ENCODE measurements around the gene SF3B2.

DNA sequence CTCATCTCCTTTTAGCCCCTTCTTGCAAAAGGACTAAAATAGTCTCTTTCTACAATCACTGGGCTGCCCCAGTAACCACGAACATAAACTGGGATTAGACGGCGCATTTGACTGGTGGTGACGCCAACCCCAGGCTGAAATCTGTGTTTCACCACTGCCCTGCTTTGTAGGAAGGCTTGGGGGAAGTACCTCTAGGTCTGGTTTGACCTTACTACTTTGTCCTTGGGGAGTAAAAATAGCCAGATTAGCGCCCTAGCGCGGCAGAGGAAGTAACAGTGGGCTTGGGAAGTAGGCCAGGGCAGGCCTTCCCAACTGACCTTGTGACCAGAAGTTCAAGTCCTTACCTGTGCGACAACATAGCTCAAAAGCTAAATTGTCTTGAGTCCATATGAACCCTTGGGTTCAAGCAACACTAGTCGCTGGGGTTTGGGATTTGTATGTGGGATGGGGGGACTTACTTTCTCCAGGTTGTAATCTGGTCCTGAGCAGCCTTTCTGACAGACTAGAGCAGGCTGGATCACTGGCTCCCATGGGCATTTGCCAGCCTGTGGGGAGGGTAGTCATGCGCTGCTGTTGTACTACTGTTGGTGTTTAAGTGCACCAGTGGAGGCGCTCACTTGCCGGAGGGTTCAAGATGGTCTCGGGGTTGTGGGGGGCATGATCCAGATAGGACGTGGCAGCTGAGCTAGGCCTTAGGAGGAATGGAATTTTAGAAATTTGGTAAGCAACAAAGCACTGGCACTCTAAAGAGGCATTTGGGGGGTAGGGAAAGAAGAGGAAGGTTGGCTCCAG lies 17.0 kb downstream of the SF3B2 start:
- TF ChIP-seq CTCF (IDR thresholded peaks at IDR 0.05; ENCODE audit: extremely low read depth in 1 of 2, insufficient read depth in 1 of 2, low read depth in 1 of 2, low read length in 2 of 2) (peak in 1 of 2 donors; percentile 21), POLR2AphosphoS5 (IDR thresholded peaks at IDR 0.05; ENCODE audit: insufficient read depth, low read depth, low read length) (no peak), POLR2A (IDR thresholded peaks at IDR 0.05; ENCODE audit: low read depth, low read length) (no peak)
- TF ChIP-seq, protein P1, sequence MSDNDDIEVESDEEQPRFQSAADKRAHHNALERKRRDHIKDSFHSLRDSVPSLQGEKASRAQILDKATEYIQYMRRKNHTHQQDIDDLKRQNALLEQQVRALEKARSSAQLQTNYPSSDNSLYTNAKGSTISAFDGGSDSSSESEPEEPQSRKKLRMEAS (IDR thresholded peaks at IDR 0.05; ENCODE audit: insufficient read depth, insufficient read length) = no peak

Data from endothelial cell of umbilical vein (primary cell).